RPMI8226 (cell line): ENCODE measurements around the gene SMARCD1.
A peak's percentile ranks its signal among the peaks of the same experiment; 100 is the strongest.

Source experiments
- DNase-seq: peaks from one replicate; pipeline ENCODE4 v3.0.0-alpha.2; 2015

The SMARCD1 gene

DNA sequence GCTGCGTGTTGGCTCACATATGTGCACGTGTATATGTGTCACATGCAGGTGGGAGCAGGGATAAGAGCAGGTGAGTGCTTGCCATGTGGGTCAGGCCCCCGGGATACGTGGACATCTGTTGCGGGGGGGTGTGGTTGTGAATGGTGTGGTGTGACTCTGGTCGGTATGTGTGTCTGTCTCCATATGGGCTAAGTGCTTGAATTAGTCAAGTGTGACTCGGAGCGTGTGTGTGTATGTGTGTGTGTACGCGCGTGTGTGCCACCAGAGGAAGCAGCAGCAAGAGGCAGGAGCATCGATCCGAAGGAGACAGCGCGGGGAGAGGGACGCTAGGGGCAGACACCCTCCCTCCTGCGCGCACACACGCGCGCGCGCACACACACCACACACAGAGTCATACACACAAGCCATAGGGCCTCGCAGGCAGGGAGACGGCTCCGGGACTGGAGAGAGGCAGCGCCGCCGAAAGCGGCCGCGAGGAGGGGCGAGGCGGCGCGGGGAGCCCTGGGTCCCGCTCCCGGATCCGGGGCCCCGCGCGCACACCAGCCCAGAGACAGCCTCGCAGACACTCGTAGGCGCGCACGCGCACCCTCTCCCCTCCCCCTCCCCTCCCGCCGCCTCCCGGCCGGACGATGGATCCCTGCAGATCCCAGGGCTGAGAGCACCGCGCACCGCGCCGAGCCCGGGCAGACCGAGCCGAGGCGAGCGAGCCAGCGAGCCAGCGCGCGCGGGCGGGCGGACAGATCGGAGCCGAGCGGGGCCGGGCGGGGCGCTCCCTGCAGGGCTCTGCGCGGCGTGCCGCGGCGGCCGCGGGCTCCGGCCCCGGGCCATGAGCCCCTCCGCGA lies 27.9 kb upstream of the SMARCD1 start, which contains the start of gene ASIC1:
Gene ASIC1 (plus strand): TSS at position 597 of the 842 bp plus-strand sequence. CDS start 1,171 bp downstream, outside the sequence.
- DNase-seq: peak; percentile 49

DNA sequence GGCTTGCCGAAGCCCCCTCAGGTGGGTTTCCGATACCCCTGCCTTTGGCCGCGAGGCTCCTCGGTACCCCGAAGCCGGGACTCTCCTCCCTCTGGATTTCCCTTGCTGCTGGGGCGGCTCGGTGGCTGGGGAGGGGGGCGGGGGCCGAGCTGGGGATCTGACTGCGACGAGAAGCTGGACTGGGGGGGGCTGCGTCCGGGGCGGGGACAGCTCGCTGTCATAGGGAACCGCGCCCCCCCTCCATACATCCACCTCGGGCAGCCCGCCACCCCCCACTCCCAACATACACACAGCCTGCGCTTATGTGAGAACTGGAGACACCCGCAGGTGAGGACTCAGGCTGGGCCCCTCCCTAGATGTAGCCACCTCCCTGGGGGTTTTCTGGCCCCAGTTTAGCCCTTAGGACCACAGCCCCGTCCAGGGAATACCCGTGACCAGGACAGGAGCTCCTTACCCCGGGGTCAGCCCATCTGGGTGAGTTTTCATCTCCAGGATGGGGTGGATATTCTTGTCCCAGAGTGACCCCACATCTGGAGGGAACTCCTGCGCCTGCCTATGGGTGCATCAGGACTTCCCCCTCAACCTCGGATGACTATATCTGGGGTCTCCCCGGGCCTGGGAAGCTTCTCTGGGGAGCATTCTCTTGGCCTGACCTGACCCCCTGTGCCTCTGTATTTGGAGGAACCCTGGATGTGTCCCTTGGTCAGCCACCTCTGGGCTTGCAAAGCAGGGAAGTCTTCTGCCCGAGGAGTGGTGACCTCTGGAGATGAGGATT lies 27.1 kb upstream of the SMARCD1 start:
- no peak for DNase-seq

DNA sequence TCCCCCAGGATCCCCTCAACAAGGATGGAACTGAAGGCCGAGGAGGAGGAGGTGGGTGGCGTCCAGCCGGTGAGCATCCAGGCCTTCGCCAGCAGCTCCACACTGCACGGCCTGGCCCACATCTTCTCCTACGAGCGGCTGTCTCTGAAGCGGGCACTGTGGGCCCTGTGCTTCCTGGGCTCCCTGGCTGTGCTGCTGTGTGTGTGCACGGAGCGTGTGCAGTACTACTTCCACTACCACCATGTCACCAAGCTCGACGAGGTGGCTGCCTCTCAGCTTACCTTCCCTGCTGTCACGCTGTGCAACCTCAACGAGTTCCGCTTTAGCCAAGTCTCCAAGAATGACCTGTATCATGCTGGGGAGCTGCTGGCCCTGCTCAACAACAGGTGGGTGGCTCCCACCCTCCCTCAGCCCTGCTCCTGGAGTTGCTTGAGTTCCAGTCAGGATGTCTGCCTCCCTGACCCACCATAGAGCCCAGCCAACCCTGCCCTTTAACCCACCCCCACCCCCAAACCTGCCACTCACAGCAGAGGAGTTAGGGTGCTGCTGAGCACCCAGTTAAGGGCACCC lies 26.3 kb upstream of the SMARCD1 start:
- no peak for DNase-seq

DNA sequence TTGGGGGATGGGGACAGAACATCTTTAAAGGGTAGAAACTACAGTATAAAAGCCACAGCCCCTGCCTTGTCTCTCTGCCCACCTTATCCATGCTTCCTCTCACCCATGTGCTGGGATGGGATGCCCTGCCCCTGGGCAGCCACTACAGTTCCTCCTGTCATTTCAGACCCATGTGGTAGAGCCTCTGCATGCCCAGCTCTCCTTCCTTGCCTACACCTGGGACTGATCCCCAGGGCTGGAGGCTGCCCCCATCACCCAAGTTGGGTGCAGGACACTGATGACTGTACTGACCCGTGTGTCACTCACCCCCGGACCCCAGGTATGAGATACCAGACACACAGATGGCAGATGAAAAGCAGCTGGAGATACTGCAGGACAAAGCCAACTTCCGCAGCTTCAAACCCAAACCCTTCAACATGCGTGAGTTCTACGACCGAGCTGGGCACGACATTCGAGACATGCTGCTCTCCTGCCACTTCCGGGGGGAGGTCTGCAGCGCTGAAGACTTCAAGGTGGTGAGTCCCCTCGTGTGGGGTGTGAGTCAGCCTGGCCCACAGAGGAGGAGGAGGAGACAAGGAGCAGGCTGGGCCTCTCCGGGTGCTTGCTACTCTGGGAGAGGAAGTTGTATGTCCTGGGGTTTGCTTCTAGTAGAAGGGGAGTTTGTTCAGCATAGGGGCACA lies 25.6 kb upstream of the SMARCD1 start:
- DNase-seq: no peak

DNA sequence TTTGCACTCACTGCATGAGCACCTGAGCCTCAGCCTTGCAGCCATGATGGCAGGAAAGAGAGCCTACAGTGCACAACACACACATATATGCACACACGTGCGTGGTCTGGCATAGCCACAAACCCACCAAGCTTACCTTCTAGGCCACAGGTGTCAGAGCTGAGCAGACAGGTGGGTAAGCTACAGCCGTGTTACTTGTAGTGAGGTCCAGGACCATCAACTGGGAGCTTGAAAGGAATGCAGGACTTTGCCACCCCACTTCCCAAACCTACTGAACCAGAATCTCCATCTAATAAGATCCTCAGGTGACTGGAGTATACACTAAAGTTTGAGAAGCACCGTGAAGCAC lies 25.0 kb upstream of the SMARCD1 start:
- no peak for DNase-seq

DNA sequence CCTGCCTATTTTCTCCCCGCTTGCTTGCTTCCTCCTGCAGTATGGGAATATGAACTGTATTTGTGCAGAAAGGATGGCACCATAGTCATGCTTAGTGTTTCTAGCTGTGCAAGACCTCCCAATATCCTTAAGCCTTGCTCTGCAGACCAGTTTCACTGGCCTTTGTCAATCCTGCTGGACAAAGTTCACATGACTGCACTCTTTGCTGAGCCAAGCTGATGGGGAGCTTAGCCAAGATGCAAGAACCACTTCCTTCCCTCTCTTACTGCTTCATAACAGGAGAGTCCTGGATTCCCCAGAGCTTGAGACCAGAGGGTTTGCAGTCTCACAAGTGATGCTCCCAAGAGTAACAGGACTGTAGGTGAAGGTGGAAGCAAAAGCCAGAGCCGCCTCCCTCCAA lies 24.0 kb upstream of the SMARCD1 start:
- DNase-seq: no peak

DNA sequence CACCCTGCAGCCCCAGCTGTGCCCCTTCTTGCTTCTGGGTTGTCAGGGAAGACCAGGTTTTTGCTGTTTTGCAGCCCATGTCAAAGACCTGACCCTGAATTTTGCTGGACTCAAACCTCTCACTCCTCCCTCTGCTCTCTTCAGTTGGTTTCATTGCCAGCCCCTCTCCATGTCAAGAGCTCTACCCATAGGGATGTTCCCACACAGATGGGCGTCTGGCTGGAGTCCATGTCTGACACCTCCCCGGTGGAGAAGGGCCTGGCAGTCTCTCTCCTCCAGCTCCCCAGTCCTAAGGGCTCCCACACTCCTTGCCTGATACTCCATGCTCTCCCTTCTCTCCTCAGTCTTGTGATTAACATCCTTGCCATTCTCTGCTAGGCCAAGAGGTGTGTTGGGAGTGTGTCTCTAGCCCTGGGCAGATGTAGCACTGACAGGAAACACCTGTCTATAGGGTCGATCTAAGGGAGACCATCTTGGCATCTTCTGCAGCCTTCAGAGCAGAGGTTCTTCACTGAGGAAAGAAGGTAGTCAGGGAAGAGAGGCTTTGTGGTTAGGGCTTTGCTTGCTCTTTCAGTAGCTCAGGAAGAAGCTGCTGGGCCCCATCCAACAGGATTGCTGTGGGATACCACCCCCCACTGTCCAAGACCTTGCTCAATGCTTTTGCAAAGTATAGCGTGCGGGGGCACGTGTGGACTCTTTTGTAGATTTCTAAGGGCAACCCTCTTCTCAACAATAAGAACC lies 23.0 kb upstream of the SMARCD1 start:
- DNase-seq: peak; percentile 44

DNA sequence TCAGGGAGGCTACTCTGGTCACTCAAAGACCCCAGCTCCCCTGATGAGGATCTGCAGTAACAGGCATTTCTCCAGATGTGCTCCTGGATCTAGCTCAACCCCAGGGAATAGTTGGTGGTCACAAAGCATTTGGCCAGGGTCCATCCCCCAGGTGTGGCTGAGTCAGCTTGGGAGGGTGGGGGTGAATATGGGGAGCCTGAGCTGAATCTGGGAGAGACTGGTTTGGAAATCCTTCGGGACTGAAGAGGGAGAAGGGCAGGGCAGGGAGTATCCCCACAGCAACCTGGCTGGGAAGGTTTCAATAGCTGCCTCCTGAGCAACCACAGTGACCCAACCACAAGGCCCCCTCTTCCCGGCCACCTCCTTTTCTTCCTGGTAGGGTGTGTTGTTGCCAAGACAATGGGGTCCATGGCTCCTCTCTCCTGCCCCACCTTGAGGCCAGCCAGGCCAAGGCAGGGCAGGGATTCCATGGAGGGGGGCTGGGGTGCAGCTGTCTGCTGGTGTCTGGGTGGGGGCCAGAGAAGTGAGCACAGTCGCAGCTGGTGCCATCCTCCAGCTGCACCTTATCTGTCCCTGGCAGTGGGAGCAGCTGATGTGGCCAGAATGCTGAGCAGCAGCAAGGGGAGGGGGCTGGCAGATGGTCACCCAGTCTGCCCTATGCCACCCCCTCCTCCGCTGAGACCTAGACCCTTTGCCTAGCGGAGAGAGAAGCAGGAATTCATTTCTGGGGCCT lies 22.2 kb upstream of the SMARCD1 start:
- peak; percentile 63 for DNase-seq

DNA sequence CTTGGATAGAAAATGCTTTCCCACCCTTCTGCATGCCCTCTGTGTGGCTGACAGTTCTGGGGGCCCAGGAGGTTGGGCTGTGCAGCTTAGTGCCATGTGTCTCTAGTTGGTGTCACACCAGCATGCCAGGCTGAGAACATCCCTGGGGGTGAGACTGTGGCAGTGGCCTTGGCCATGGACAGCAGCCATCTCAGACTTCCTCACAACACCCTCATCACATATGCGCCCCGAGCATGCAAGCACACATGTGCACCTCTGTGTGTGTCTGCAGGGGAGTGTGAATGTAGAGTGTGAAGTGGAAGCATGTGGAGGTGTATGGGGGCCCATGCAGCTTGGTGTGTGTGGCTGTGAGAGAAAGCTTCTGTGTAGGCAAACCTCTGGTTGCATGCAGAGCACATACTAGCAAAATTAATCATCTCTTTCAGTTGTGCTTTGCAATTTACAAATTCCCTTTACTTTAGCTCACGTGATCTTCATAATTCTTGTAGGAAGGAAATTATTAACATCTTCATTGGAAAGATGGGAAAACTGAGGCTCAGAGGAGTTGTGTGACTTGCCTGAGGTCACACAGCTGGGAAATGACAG lies 19.3 kb upstream of the SMARCD1 start:
- DNase-seq: no peak

DNA sequence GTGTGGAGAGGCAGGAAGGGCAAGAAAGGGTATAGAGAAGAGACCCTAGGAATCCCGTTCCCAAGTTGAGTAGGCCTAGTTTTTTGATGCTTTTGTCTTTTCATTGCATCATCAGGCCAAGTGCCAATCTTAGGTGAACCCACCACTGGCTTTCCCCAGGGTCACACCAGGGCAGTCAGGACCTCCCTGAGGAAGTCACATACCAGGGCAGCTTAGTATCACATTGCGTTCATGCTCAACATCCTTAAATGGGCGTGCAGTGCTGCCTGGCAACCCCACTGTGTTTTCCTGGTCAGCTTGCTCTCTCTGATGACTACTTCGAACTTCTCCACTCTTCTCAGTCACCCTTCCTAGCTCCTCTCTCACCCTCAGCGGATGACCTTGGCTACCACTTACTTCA lies 18.7 kb upstream of the SMARCD1 start:
- DNase-seq: no peak

DNA sequence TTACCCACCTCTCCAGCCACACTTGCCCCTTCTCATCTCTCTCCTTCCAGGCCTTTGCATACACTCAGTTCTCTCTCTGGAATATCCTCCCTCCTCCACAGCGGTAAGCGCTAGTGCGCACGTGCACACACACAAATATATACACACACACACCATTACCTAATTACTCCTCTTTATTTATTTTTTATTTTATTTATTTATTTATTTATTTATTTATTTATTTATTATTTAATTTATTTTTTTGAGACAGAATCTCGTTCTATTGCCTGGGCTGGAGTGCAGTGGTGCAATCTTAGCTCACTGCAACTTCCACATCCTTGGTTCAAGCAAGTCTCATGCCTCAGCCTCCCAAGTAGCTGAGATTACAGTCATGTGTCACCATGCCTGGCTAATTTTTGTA lies 16.1 kb upstream of the SMARCD1 start:
- no peak for DNase-seq

DNA sequence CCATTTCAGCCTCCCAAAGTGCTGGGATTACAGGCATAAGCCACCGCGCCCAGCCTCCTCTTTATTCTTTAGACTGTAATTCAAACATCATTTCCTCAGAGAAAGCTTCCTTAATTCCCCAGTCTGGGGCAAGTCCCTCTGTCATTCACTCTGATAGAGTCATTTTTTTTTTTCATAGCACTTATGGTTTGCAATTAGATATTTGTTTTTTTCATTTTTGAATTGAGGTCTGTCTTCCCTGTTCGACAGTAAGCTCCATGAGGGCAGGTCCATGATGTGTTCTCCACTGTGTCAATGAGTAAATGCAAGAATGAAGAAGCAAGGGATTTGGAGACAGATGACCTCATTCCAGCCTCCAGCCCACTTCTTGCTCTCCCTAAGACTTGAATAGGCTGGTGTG lies 15.6 kb upstream of the SMARCD1 start:
- DNase-seq: no peak

DNA sequence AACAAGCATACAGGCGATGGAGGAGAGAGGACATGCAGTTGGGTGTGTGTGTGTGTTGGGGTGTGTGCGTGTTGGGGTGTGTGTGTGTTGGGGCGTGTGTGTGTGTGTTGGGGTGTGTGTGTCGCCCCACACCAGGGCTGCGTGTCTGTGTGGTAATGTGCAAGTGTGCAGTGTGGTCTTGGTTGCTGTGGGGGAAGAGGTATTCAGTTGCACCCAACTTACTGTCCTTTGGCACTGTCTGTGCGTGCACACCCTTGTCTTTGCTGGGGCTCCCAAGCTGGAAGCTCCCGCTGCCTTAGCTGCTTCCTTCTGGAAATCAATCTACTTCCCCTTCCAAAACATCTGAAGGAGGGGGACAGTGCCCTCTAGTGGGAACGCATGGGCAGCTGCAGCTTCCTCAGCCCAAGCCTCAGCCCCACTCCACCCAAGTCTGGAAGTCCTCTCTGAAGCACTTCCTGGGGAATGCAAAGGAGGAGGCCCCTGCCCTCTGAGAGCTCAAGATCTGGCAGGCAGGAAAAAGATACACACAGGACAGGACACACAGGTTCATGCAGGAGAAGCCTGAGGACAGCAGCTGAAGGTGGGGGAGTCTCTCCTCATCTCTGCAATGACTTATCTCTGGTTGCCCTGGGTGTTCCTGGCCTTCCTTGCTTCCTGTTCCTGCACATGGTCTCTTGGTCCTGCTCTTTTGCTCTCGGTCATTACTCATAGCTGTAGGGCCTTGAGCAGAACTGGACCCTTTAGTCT lies 14.7 kb upstream of the SMARCD1 start:
- DNase-seq: peak; percentile 72

DNA sequence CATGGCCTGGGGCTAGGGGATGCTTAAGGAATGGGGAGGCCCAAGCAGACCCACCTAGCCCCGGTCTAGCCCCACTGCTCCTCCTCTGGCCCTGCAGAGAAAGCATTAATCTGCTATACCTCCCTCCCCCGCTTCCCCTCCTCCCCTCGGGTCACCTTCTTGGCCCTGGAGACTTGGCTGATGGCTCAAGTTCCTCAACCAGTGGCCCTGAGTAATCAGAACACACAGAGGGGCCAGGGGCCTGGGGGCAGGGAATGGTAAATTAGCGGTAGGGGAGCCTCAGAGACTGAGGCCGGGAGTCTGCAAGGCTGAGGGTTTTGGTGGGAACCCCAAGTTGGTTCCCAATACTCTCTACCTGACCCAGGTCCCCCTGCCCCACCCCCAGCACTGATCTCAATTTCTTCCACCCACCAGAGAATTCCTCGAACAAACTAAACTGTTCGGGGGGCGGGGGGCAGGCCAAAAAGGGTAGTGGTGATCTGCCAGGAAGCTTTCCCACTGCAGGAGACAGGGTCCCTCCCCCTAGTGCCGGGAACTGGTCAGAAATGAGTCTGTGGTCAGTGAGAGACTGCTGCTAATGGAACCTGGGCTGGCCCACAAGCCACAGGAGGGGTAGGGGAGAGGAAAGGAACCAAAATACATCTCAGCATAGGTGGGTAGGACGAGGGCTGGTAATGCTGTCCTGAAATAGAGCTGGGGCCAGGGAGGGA lies 12.8 kb upstream of the SMARCD1 start:
- no peak for DNase-seq

DNA sequence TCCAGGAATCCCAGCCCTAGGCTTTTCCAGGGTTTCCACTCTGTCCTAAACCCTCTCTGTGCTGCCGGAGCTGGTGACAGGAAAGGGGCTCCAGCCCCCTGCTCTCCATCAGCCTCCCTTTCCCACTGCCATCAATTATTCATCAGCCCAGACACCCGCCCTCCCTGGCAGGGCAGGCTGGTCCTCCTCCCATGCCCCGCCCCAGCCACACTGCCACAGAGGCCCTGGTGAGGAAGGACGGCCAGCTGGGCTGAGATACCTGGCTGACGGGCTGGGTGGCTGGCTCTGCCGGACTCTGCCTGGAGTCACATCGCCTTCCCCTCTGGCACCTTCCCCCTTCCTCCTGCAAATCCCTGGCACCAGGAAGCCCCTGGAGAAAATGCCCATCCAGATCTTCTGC lies 11.9 kb upstream of the SMARCD1 start:
- DNase-seq: no peak

DNA sequence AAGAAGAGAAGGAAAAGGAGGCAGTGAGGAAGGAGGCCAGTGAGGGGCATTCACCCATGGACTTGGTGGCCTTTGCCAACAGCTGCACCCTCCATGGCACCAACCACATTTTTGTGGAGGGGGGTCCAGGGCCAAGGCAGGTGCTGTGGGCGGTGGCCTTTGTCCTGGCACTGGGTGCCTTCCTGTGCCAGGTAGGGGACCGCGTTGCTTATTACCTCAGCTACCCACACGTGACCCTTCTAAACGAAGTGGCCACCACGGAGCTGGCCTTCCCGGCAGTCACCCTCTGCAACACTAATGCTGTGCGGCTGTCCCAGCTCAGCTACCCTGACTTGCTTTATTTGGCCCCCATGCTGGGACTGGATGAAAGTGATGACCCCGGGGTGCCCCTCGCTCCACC lies 11.4 kb upstream of the SMARCD1 start:
- no peak for DNase-seq

DNA sequence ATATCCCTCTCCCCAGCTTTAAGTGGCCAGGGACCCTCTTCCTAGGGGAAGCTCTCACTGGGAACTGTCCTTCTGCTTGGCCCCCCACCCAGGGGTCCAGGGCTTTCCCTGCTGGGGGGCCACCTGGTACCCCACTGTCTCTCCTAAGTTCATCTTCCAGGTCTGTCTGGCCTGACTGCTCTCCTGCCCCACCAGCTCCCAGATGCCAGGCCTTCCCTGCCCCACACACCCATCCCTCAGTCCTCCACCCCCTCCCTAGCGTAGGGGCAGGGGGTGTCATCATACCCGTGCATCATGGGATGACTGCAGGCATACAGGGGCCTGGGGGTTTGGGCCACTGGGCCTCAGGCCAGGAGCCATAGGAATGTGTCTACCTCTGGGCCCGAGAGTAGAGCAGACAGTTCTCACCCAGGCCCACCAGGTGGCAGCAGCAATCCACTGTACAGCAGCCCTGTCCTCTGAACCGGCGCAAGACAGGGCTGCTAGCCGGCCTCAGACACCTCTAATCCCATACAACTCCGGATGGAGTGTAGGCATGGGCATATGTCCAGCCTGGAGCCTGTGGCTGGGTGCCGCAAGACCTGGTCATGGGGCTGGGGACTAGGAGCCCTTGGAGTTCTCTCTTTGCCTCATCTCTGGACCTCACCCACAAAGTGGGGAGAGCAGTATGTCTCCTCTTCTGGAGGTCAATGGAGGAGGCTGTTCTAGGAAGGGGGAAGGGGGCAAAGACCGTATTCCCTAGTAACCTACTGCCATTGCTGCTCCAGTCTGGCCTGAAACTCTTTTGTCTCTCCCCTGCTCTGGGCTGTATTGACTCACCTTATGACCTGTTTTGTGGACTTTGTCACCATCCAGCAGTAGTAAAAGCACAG lies 10.0 kb upstream of the SMARCD1 start:
- peak; percentile 81 for DNase-seq

DNA sequence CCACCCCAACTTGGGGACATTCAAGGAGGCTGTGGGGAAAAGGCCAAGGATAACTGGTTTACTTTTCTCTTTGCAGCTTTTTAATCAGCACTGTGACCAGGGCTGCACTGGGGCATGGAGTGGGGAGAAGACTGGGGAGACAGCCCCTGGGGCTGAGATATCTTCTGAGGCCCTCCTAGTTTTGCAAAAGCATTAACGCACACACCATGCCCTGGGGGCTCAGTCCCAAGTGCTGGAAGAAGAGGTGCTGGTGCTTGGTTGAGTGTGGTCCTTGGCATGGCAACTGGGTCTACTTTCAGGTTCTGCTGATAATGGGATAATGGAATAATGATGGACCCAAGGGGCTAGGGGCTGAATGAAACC lies 9.4 kb upstream of the SMARCD1 start:
- DNase-seq: no peak

DNA sequence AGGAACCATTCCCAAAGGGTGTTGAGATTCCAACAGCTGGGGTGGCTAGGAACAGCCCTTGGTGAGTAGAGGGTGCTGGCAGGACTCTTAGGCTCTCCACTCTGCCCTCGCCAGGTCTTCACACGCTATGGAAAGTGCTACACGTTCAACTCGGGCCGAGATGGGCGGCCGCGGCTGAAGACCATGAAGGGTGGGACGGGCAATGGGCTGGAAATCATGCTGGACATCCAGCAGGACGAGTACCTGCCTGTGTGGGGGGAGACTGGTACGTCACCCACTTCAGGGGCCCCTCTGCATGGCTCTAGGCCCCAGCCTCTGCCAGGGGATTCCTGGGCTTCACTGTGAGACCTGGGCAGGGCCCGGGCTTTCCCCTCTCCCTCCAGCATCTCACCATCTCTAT lies 8.0 kb upstream of the SMARCD1 start:
- no peak for DNase-seq
